ENCODE measurements around the gene ARHGAP15. TPM values are rescaled to one million over a fixed set of nuclear protein-coding genes. Genes with fewer than 3 reads are reported as not detected.

The ARHGAP15 gene
- total RNA-seq, 4 donors from 2014 or later: 3.4 to 9.3 (median 6.4) TPM

DNA sequence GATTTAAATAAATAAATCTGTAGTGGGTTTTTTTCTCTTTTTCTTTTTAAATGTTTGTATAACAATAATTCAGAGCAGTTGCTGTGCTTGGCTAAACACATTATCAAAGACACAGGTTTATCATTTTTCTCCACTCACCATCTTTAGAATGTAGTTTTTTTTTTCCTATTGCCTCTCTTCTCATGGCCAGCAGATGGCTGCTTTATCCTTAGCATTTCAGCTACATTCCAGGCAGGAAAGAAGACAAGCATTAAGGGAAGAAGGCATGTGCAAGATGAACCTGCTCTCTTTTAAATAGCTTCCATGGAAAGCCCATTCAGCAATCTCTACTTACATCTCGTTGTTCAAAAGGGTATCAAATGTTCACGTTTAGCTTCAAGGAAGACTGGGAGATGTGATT, 42.6 kb downstream of the ARHGAP15 start:
- no peaks in the 10 kb centered on the region for H3K9me3 ChIP-seq
- no peak overlapping the region for H3K4me3 ChIP-seq
- no peaks in the 10 kb centered on the region for H3K36me3 ChIP-seq
- 42 to 75% methylated on average over 2 of the region's 2 CpGs for WGBS, 2 donors (ENCODE audit: low coverage in 1 of 2)
- no peaks in the 10 kb centered on the region for H3K27me3 ChIP-seq
- H3K4me1 ChIP-seq: no peaks in the 10 kb centered on the region
- no peak overlapping the region for H3K27ac ChIP-seq
- TF ChIP-seq EP300 (IDR thresholded peaks at IDR 0.05) (no peak), POLR2AphosphoS5 (IDR thresholded peaks at IDR 0.05) (no peak), POLR2A (IDR thresholded peaks at IDR 0.05) (no peak)
- TF ChIP-seq, protein P1, sequence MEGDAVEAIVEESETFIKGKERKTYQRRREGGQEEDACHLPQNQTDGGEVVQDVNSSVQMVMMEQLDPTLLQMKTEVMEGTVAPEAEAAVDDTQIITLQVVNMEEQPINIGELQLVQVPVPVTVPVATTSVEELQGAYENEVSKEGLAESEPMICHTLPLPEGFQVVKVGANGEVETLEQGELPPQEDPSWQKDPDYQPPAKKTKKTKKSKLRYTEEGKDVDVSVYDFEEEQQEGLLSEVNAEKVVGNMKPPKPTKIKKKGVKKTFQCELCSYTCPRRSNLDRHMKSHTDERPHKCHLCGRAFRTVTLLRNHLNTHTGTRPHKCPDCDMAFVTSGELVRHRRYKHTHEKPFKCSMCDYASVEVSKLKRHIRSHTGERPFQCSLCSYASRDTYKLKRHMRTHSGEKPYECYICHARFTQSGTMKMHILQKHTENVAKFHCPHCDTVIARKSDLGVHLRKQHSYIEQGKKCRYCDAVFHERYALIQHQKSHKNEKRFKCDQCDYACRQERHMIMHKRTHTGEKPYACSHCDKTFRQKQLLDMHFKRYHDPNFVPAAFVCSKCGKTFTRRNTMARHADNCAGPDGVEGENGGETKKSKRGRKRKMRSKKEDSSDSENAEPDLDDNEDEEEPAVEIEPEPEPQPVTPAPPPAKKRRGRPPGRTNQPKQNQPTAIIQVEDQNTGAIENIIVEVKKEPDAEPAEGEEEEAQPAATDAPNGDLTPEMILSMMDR (IDR thresholded peaks at IDR 0.05): peak in 1 of 4 experiments; percentile 14
- no peak for ATAC-seq

DNA sequence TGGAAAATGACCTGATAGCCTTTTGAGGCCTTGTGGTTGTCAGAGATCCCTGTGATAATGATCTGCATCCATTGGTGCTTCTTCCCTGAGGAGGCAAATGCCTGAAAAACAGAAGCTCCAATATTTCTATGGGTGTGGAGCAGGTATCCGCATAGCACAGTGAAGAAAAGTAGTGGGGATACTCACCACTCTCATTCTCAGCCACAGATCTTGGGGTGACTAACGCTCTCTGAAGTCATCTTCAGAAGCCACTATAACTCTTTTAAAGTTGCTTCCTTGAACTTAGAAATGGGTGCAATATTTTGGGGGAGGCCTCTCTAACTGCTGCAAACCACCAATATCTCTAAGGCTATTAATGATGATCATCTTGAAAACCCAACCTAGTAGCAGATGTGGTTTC, 46.2 kb downstream of the ARHGAP15 start:
- H3K4me3 ChIP-seq: no peak overlapping the region
- H3K4me1 ChIP-seq: no peaks in the 10 kb centered on the region
- H3K9me3 ChIP-seq: peaks cover 0 to 6% (median 0%) of the 10 kb centered on the region in 3 donors
- no peak for ATAC-seq
- no peak for TF ChIP-seq POLR2A (IDR thresholded peaks at IDR 0.05)
- TF ChIP-seq POLR2AphosphoS5 (IDR thresholded peaks at IDR 0.05): no peak
- no peak for TF ChIP-seq EP300 (IDR thresholded peaks at IDR 0.05)
- TF ChIP-seq, protein P1 (IDR thresholded peaks at IDR 0.05): no peak
- no peaks in the 10 kb centered on the region for H3K36me3 ChIP-seq
- 100% methylated on average over 2 of the region's 2 CpGs; no CpG with 5 or more reads in 1 of the 2 donors for WGBS, 2 donors (ENCODE audit: low coverage in 1 of 2)
- no peak overlapping the region for H3K27ac ChIP-seq
- no peaks in the 10 kb centered on the region for H3K27me3 ChIP-seq

DNA sequence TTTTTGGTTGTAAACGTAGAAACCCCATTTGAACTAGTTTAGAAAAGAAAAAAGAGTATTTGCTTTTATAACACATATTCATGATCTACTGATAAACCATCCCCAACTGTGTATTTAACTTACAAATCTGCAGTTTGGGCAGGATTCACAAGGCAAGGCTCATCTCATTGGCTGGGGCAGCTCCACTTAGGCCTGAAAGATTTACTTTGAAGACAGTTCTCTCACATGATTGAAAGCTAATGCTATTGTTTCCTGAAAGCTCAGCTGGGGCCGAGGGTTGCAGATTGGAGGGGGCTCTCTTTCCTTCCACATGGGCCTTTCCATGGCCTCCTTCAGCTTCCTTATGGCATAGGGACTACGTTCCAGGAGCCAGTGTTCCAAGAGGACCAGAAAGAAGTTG, 47.4 kb downstream of the ARHGAP15 start:
- TF ChIP-seq POLR2A (IDR thresholded peaks at IDR 0.05): no peak
- TF ChIP-seq, protein P1 (IDR thresholded peaks at IDR 0.05): no peak
- no peak for TF ChIP-seq POLR2AphosphoS5 (IDR thresholded peaks at IDR 0.05)
- no peak for TF ChIP-seq EP300 (IDR thresholded peaks at IDR 0.05)
- 43 to 72% methylated on average over 1 to 3 of the region's 3 CpGs for WGBS, 2 donors (ENCODE audit: low coverage in 1 of 2)
- Histone ChIP-seq H3K4me1 (no peaks in the 10 kb centered on the region), H3K4me3 (no peak overlapping the region), H3K27me3 (no peaks in the 10 kb centered on the region), H3K27ac (no peak overlapping the region), H3K9me3 (peaks cover 0 to 17% (median 0%) of the 10 kb centered on the region in 3 donors), H3K36me3 (no peaks in the 10 kb centered on the region)
- no peak for ATAC-seq

DNA sequence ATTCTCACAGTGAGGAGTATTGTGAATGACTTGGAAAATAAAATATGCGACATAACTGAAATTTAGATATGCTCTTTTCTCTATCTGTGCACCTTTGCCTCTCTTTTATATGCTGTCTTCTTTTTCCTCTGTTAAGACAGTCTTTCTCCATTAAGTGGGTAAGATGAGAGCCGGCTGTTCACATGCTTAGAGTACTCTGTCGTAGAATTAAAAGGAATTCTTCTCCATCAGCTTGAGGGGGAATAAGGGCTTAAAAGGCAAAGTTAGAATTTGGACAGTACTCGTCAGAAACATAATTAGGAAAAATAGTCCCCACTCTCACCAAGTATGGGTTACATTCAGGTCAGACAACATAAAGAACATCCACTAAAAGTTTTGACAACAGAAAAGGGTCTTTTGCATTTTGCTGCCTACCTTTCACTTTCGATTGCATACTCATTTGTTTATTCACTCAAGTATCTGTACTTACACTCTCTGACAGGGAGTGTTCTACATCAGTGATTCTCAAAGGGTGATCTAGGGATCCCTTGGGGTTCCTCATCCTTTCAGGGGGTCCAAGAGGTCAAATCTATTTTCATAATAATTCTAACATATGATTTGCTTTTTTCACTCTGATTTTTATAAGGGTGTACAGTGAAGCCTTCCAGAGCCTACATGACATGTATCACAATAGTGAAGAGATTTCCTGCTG, 48.0 kb downstream of the ARHGAP15 start:
- ATAC-seq: no peak
- Histone ChIP-seq H3K4me3 (no peak overlapping the region), H3K9me3 (peaks cover 0 to 20% (median 0%) of the 10 kb centered on the region in 3 donors), H3K4me1 (no peaks in the 10 kb centered on the region), H3K27me3 (no peaks in the 10 kb centered on the region), H3K36me3 (no peaks in the 10 kb centered on the region), H3K27ac (no peak overlapping the region)
- WGBS, 2 donors (ENCODE audit: low coverage in 1 of 2): 20% methylated on average over 5 of the region's 5 CpGs
- TF ChIP-seq POLR2AphosphoS5 (IDR thresholded peaks at IDR 0.05): no peak
- TF ChIP-seq POLR2A (IDR thresholded peaks at IDR 0.05): no peak
- TF ChIP-seq, protein P1 (IDR thresholded peaks at IDR 0.05): no peak
- TF ChIP-seq EP300 (IDR thresholded peaks at IDR 0.05): no peak

DNA sequence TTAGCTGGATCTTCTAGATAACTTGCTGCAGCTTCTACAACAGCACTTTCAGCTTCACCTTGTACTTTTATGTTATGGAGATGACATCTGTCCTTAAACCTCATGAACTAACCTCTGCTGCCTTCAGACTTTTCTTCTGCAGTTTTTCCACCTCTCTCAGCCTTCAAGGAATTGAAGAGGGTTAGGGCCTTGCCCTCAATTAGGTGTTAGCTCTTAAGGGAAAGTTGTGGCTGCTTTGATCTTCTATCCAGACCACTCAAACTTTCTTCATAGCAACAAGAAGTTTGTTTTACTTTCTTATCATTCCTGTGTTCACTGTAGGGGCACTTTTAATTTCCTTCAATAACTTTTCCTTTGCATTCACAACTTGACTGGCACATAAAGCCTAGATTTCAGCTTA, 52.3 kb downstream of the ARHGAP15 start:
- no peak for TF ChIP-seq POLR2A (IDR thresholded peaks at IDR 0.05)
- TF ChIP-seq POLR2AphosphoS5 (IDR thresholded peaks at IDR 0.05): no peak
- TF ChIP-seq, protein P1 (IDR thresholded peaks at IDR 0.05): no peak
- TF ChIP-seq EP300 (IDR thresholded peaks at IDR 0.05): no peak
- Histone ChIP-seq H3K4me1 (no peaks in the 10 kb centered on the region), H3K4me3 (no peak overlapping the region), H3K27me3 (no peaks in the 10 kb centered on the region), H3K27ac (no peak overlapping the region), H3K36me3 (no peaks in the 10 kb centered on the region), H3K9me3 (peaks cover 0 to 20% (median 0%) of the 10 kb centered on the region in 3 donors)
- ATAC-seq: no peak

Measured in gastroesophageal sphincter (tissue), 4 donors.